ENCODE measurements around the gene ANKS1A.

DNA sequence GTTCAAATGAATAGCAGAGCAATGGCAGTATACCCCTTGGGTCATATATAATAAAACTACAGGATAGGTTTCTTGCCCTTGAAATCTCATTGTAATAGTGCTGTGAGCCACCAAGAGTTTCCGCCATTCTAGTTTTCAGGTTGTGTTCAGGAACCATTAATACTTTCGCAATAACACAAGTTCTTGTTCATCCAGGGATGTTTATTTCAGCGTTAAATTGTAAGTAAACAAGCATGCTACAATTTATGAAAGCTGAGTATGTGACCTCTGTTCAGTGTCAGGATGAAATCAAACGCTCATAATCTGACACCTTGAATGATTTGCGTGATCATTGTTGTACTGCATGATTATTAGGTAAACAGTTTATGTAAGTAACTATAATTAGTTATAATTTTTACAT, 22.8 kb downstream of the ANKS1A start:
- TF ChIP-seq, protein P1, sequence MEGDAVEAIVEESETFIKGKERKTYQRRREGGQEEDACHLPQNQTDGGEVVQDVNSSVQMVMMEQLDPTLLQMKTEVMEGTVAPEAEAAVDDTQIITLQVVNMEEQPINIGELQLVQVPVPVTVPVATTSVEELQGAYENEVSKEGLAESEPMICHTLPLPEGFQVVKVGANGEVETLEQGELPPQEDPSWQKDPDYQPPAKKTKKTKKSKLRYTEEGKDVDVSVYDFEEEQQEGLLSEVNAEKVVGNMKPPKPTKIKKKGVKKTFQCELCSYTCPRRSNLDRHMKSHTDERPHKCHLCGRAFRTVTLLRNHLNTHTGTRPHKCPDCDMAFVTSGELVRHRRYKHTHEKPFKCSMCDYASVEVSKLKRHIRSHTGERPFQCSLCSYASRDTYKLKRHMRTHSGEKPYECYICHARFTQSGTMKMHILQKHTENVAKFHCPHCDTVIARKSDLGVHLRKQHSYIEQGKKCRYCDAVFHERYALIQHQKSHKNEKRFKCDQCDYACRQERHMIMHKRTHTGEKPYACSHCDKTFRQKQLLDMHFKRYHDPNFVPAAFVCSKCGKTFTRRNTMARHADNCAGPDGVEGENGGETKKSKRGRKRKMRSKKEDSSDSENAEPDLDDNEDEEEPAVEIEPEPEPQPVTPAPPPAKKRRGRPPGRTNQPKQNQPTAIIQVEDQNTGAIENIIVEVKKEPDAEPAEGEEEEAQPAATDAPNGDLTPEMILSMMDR (IDR thresholded peaks at IDR 0.05): no peak
- TF ChIP-seq, protein P2, sequence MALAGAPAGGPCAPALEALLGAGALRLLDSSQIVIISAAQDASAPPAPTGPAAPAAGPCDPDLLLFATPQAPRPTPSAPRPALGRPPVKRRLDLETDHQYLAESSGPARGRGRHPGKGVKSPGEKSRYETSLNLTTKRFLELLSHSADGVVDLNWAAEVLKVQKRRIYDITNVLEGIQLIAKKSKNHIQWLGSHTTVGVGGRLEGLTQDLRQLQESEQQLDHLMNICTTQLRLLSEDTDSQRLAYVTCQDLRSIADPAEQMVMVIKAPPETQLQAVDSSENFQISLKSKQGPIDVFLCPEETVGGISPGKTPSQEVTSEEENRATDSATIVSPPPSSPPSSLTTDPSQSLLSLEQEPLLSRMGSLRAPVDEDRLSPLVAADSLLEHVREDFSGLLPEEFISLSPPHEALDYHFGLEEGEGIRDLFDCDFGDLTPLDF (CRISPR knock-in tag; IDR thresholded peaks at IDR 0.05): no peak
- TF ChIP-seq TEAD1 (CRISPR knock-in tag; IDR thresholded peaks at IDR 0.05) (no peak), ZNF396 (CRISPR knock-in tag; IDR thresholded peaks at IDR 0.05; ENCODE audit: borderline replicate concordance) (no peak)

Data from WTC11 (cell line).